Pancreas (tissue), 10 donors: ENCODE measurements around the gene NCL. TPM values are rescaled to one million over a fixed set of nuclear protein-coding genes. Genes with fewer than 3 reads are reported as not detected.

Experiments
- ATAC-seq, 4 donors: fragments of 200-7000 bp; cut with Tn5 transposase; one replicate each; pipeline versions ENCODE4 v1.8.0 to v1.9.1; 2020; ENCODE audit warnings: mild to moderate bottlenecking in 4 of 4, moderate library complexity in 4 of 4
- DNase-seq, 6 donors: peaks; one replicate each; pipeline ENCODE4 v3.0.0-alpha.2; 2020
- FAIRE-seq: peaks from 2 replicates; lab custom pipeline; 2012; peaks lifted over from hg19 to GRCh38; lab: Jason Lieb, UNC
- H3K27ac ChIP-seq, 4 donors: fragments of 200-600 bp; sonication (generic); 1 replicate in 3 of 4; 2 replicates in 1 of 4; pipeline versions ENCODE4 v1.5.0 to v1.8.0; 2020
- H3K27me3 ChIP-seq, 4 donors: fragments of 200-600 bp; one replicate each; pipeline ENCODE4 v1.8.0; 2021
- H3K36me3 ChIP-seq, 3 donors: fragments of 200-600 bp; sonication (generic) in 1 of 3; one replicate each; pipeline versions ENCODE4 v1.5.0 to v1.8.0; 2020 to 2021
- H3K4me1 ChIP-seq, 3 donors: fragments of 200-600 bp; one replicate each; pipeline ENCODE4 v1.8.0; 2021
- H3K4me3 ChIP-seq, 4 donors: fragments of 200-600 bp; sonication (generic) in 2 of 4; one replicate each; pipeline versions ENCODE4 v1.5.0 to v1.8.0; 2020 to 2021
- H3K9me3 ChIP-seq, 4 donors: fragments of 200-600 bp; one replicate each; pipeline ENCODE4 v1.8.0; 2021
- WGBS, 2 donors: extraction: QIAGEN DNeasy Blood & Tissue Kit; methylation state at CpG; one replicate each; pipeline ENCODE4 v1.1.7; 2013; 5-methylcytosine and 5-hydroxymethylcytosine counted together
- intact Hi-C, 3 donors: fragments of 100-400 bp; cut with DNase I; formaldehyde crosslinking; loops; one replicate each; pipeline versions ENCODE4 v1.11.1 to v1.14.2; 2022
- polyA plus RNA-seq, 2 donors: library from polyadenylated mRNA; stranded (reverse); fragments of 200-250 nt; gene quantifications; one replicate each; pipeline ENCODE4 v1.2.3, GENCODE V29; 2013
- total RNA-seq, 6 donors: library from RNA; stranded (reverse); fragmentation: NEBNext Ultra II Directional in 4 of 6; extraction: Animal tissue kit (Norgen Biotek cat#: 25700) in 4 of 6; gene quantifications; one replicate each; pipeline versions ENCODE4 v1.2.1 to v1.2.4, GENCODE V29; 2021 to 2023
- TF ChIP-seq, protein P1 (sequence below), 4 donors: fragments of 200-600 bp; sonication (generic) in 3 of 4; IDR thresholded peaks; one replicate each; pipeline versions ENCODE4 v1.5.0 to v1.8.0; 2021; ENCODE audit warnings: antibody characterized with exemption in 4 of 4
- donor health status: healthy with polysubstance abuse.
- donor health status: DM: no; HTN: no; CAD: no; lungs with moderate emphysema.
- donor health status: DM: no; HTN: no; CAD: no.
- donor health status: control.
- donor health status: control.
- donor health status: Bipolar disorder and iron deficiency.
- donor health status: DM: yes; HTN: yes; CAD: no.
- donor health status: DM: no; HTN: no; CAD: no.
- donor health status: DM: no; HTN: no; CAD: no.
- donor health status: DM: yes; HTN: yes; CAD: no.

The NCL gene
- total and polyA plus RNA-seq, 8 donors, result 69.9 to 364 (median 216) TPM

DNA sequence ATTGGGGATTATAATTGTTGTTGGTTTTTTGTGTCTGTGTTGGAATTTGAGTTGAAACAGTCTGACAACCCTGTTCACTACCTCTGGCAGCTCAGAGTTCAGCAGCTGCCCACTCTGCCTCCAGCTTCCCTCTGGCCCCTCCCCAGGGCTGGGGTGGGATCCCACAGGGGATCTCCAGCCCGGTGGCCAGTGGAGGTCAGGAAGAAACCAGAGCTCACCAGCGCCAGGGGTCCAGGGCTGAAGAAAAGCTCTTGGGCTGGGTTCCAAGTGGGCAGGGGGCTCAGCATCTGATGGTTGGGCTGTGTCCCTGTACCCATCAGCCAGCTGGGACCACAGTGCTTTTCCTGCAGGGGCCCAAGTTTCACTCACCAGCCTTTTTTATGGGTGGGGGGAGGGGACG, 16.5 kb upstream of the NCL start:
- TF ChIP-seq, protein P1, sequence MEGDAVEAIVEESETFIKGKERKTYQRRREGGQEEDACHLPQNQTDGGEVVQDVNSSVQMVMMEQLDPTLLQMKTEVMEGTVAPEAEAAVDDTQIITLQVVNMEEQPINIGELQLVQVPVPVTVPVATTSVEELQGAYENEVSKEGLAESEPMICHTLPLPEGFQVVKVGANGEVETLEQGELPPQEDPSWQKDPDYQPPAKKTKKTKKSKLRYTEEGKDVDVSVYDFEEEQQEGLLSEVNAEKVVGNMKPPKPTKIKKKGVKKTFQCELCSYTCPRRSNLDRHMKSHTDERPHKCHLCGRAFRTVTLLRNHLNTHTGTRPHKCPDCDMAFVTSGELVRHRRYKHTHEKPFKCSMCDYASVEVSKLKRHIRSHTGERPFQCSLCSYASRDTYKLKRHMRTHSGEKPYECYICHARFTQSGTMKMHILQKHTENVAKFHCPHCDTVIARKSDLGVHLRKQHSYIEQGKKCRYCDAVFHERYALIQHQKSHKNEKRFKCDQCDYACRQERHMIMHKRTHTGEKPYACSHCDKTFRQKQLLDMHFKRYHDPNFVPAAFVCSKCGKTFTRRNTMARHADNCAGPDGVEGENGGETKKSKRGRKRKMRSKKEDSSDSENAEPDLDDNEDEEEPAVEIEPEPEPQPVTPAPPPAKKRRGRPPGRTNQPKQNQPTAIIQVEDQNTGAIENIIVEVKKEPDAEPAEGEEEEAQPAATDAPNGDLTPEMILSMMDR (IDR thresholded peaks at IDR 0.05), result no peak
- peaks cover 0 to 4% (median 0%) of the 10 kb centered on the region in 3 donors for H3K4me1 ChIP-seq
- no peak for ATAC-seq
- no peaks in the 10 kb centered on the region for H3K27me3 ChIP-seq
- 70 to 77% methylated on average over 3 of the region's 3 CpGs for WGBS, 2 donors
- no peak overlapping the region for H3K4me3 ChIP-seq
- H3K9me3 ChIP-seq, result no peaks in the 10 kb centered on the region
- H3K27ac ChIP-seq, result no peak overlapping the region
- no peak for DNase-seq
- FAIRE-seq, result no peak
- H3K36me3 ChIP-seq, result no peaks in the 10 kb centered on the region
- intact Hi-C loops, result loop anchor here in 2 of 3 donors (5.0 kb wide), 1 partner anchor 77 kb away; no protein-coding TSS in a partner anchor

DNA sequence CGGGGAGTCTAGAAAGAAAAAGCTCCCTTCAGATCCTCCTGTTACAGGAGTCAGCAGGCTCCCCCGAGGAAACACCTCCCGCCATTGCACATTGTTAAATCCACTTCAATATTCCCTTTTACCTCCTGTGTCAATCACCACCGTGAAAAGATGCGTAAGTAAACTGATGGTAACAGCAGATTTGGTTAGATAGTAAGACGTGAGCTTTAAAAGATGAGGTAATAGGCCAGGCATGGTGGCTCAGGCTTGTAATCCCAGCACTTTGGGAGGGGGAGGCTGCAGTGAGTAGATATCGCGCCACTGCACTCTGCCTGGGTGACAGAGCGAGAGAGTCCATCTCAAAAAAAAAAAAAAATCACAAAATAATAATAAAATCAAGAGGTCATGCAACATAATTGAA, 15.2 kb upstream of the NCL start:
- FAIRE-seq, result no peak
- H3K4me3 ChIP-seq, result no peak overlapping the region
- TF ChIP-seq, protein P1 (IDR thresholded peaks at IDR 0.05), result no peak
- no peaks in the 10 kb centered on the region for H3K36me3 ChIP-seq
- WGBS, 2 donors, result 81 to 85% methylated on average over 9 of the region's 9 CpGs
- H3K9me3 ChIP-seq, result no peaks in the 10 kb centered on the region
- no peak for ATAC-seq
- no peak for DNase-seq
- H3K27me3 ChIP-seq, result no peaks in the 10 kb centered on the region
- peaks cover 0 to 4% (median 0%) of the 10 kb centered on the region in 3 donors for H3K4me1 ChIP-seq
- intact Hi-C loops, result no loop called here
- no peak overlapping the region for H3K27ac ChIP-seq

DNA sequence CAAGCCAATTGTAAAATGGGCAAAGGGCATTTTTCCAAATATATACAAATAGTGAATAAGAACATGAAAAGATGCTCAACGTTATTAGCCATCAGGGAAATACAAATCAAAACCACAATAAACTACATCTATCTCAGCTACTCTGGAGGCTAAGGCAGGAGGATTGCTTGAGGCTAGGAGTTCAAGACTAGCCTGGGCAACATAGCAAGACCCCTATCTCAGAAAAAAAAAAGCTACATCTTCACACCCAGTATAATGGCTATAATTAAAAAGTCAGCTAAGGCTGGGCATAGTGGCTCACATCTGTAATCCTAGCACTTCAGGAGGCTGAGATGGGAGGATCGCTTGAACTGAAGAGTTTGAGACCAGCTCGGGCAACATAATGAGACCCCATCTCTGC, 12.6 kb upstream of the NCL start:
- DNase-seq (no peak), ATAC-seq (no peak), FAIRE-seq (no peak)
- H3K27ac ChIP-seq, result no peak overlapping the region
- H3K4me1 ChIP-seq, result peaks cover 0 to 2% (median 0%) of the 10 kb centered on the region in 3 donors
- no peak overlapping the region for H3K4me3 ChIP-seq
- intact Hi-C loops, result no loop called here
- H3K36me3 ChIP-seq, result no peaks in the 10 kb centered on the region
- H3K9me3 ChIP-seq, result no peaks in the 10 kb centered on the region
- TF ChIP-seq, protein P1 (IDR thresholded peaks at IDR 0.05), result no peak
- WGBS, 2 donors, result 76 to 82% methylated on average over 3 of the region's 3 CpGs
- H3K27me3 ChIP-seq, result no peaks in the 10 kb centered on the region

DNA sequence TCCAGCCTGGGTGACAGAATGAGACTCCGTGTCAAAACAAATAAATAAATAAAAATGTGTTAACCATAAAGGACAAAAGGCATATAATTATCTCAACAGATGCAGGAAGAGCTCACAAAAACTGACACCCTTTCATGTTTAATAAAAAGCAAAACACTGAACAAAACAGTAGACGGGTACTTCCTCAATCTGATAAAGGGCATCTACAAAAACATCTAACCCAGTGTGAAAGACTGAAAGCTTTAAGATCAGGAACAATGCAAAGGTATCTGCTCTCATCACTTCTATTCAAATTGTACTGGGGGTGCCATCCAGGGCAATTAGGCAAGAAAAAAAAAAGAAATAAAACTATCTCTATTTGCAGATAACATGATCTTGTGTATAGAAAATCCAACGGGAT, 11.7 kb upstream of the NCL start:
- DNase-seq (no peak), FAIRE-seq (no peak), ATAC-seq (no peak)
- Histone ChIP-seq H3K36me3 (no peaks in the 10 kb centered on the region), H3K4me1 (peaks cover 0 to 2% (median 0%) of the 10 kb centered on the region in 3 donors), H3K27ac (no peak overlapping the region), H3K27me3 (no peaks in the 10 kb centered on the region), H3K9me3 (no peaks in the 10 kb centered on the region), H3K4me3 (no peak overlapping the region)
- 62 to 71% methylated on average over 3 of the region's 3 CpGs for WGBS, 2 donors
- intact Hi-C loops, result no loop called here
- TF ChIP-seq, protein P1 (IDR thresholded peaks at IDR 0.05), result no peak

DNA sequence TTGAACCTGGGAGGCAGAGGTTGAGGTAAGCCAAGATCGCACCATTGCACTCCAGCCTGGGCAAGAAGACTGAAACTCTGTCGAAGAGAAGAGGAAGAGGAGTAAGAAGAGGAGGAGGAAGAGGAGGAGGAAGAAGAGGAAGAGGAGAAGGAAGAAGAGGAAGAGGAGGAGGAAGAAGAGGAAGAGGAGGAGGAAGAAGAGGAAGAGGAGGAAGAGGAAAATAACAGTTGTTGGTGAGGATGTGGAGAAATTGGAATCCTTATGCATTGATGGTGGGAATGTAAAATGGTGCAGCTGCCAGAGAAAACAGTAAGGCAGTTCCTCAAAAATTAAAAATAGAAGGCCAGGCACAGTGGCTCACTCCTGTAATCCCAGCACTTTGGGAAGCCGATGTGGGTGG, 8.5 kb upstream of the NCL start:
- H3K36me3 ChIP-seq, result no peaks in the 10 kb centered on the region
- no peak for DNase-seq
- H3K27ac ChIP-seq, result no peak overlapping the region
- H3K27me3 ChIP-seq, result no peaks in the 10 kb centered on the region
- no peak for FAIRE-seq
- TF ChIP-seq, protein P1 (IDR thresholded peaks at IDR 0.05), result no peak
- H3K9me3 ChIP-seq, result no peaks in the 10 kb centered on the region
- intact Hi-C loops, result no loop called here
- peaks cover 0 to 2% (median 0%) of the 10 kb centered on the region in 3 donors for H3K4me1 ChIP-seq
- ATAC-seq, result no peak
- WGBS, 2 donors, result 82 to 87% methylated on average over 3 of the region's 3 CpGs
- no peak overlapping the region for H3K4me3 ChIP-seq
